Brain microvascular endothelial cell (primary cell): ENCODE data around the gene BBS7.

Source experiments
- DNase-seq: peaks from one replicate; pipeline ENCODE4 v3.0.0-alpha.2; 2020
- H3K27ac ChIP-seq: fragments of 250-450 bp; sonication (Bioruptor Pico); 2 replicates; pipeline ENCODE4 v1.5.1; 2020; ENCODE audit warnings: mild to moderate bottlenecking, moderate library complexity
- H3K27me3 ChIP-seq: fragments of 250-450 bp; sonication (Bioruptor Pico); replicated peaks from 2 replicates; pipeline ENCODE4 v1.5.1; 2020; ENCODE audit warnings: mild to moderate bottlenecking
- H3K36me3 ChIP-seq: fragments of 250-450 bp; sonication (Bioruptor Pico); replicated peaks from 2 replicates; pipeline ENCODE4 v1.5.1; 2020; ENCODE audit warnings: mild to moderate bottlenecking
- H3K4me3 ChIP-seq: 2 replicates; pipeline ENCODE4 v1.5.1; 2011; ENCODE audit warnings: low read depth, mild to moderate bottlenecking, control low read depth, low read length, moderate library complexity
- CTCF ChIP-seq: IDR thresholded peaks from 2 replicates; pipeline ENCODE4 v1.5.1; 2011; ENCODE audit warnings: low read depth, mild to moderate bottlenecking, moderate library complexity, low read length, control low read depth, inconsistent platforms; ENCODE audit errors: missing control alignments
- in situ Hi-C: cut with HindIII; loops from 2 replicates; pipeline ENCODE4 v1.10.0; 2017; ENCODE audit warnings: low sequenced_read_pairs, low pct_ligation_motif_present

Gene BBS7

GRCh38 chr4:121846662-121847061 lies 23.6 kb downstream of the BBS7 start:
- Histone ChIP-seq H3K36me3 (peaks cover 17% of the 10 kb centered on the region), H3K27me3 (no peaks in the 10 kb centered on the region), H3K4me3 (no peak overlapping the region), H3K27ac (no peak overlapping the region)
- in situ Hi-C loops = no loop called here
- no peak for DNase-seq
- TF ChIP-seq CTCF = no peak

DNA sequence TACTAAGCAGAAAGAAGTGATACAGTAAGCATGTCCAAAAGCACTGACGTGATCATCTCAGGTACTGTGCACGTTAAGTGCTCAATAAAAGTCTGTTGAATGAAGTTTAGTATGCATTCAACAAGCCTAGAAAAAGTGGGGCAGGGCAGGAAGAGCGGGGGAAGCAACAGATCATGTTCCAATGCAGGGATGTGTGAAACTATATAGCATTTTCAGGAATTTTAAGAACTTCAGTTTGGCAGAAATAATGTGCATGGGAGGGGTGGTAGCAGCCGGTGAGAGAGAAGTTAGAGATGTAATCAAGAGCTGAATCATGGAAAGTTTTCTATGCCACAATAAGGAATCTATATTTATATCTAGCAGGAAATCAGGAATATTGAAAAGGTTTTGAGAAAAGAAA lies 27.4 kb downstream of the BBS7 start:
- peaks cover 18% of the 10 kb centered on the region for H3K36me3 ChIP-seq
- no peak for TF ChIP-seq CTCF
- no peak overlapping the region for H3K4me3 ChIP-seq
- H3K27ac ChIP-seq = no peak overlapping the region
- in situ Hi-C loops = no loop called here
- no peaks in the 10 kb centered on the region for H3K27me3 ChIP-seq
- no peak for DNase-seq

DNA sequence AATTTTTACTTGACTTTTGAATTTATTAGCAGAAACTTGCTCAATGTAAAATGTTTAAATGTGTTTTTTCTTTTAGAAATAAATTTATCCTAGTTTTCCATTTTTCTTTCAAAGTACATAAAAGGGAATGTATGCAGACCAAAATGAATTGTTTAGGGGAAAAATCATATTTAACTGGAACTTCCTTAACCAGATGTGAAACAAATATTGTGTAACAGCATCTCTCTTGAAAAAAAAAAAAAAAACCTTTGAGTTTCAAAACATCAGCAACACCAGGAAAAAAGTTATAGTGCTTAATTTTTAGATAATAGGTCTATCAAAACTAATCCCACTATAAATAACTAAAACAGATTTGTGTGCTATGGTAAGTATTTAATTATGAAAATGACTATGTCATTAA lies 32.1 kb downstream of the BBS7 start:
- TF ChIP-seq CTCF = no peak
- Histone ChIP-seq H3K36me3 (peaks cover 12% of the 10 kb centered on the region), H3K27me3 (no peaks in the 10 kb centered on the region), H3K4me3 (no peak overlapping the region), H3K27ac (no peak overlapping the region)
- in situ Hi-C loops = no loop called here
- DNase-seq = no peak

- no peak for TF ChIP-seq CTCF
- no peak for DNase-seq
- Histone ChIP-seq H3K36me3 (peaks cover 5% of the 10 kb centered on the region), H3K4me3 (no peak overlapping the region), H3K27me3 (no peaks in the 10 kb centered on the region), H3K27ac (no peak overlapping the region)
- in situ Hi-C loops = no loop called here
These were observed 40.8 kb downstream of the BBS7 start for GRCh38 chr4:121829511-121829910.

DNA sequence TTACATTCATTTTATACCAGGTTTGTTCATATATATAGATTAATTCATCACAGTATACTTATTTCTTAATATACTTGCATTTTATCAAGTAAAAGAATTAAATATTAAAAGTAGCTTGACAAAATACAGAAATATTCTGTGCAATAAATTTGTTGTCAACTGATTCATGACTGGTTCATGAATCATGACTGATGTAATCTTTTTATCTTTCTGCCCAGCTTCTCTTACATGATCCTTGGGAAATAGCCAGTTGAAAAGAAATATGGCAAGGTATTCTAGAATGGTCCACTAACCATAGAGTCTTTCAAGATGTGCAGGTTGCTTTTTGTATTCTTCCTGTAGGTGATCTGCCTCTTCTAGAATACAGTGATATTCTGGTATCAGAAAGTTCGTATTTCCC lies 42.4 kb downstream of the BBS7 start:
- TF ChIP-seq CTCF = no peak
- no peak for DNase-seq
- Histone ChIP-seq H3K36me3 (peaks cover 5% of the 10 kb centered on the region), H3K27ac (no peak overlapping the region), H3K4me3 (no peak overlapping the region), H3K27me3 (no peaks in the 10 kb centered on the region)
- in situ Hi-C loops = no loop called here

GRCh38 chr4:121824950-121825349 lies 45.3 kb downstream of the BBS7 start:
- Histone ChIP-seq H3K36me3 (peaks cover under 1% of the 10 kb centered on the region), H3K27ac (no peak overlapping the region), H3K4me3 (no peak overlapping the region), H3K27me3 (no peaks in the 10 kb centered on the region)
- no peak for DNase-seq
- no peak for TF ChIP-seq CTCF
- in situ Hi-C loops = no loop called here
